ENCODE results near the gene WWOX.

WWOX gene

GRCh38 chr16:79181419-79181818 lies 1082.0 kb downstream of the WWOX start:
- no peak for DNase-seq (ENCODE audit: low spot score)

DNA sequence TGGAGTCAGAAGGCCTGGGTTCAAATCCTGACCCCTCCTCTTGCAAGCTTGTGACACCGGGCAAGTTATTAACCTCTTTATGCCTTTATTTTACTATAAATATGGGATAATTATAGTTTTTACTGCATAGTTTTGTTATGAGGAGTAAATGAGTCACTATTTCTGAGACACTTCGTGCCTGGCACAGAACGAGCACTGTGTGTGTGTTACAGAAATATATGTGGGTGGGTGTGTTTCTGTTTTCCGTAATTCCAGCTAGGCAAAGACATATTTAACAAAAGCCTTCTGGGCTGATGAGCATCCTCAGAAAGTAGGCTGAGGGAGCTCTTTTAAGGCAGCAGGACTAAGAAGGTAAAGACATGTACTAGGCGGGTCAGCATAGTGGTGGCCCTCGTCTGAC lies 1083.2 kb downstream of the WWOX start:
- no peak for DNase-seq (ENCODE audit: low spot score)

DNA sequence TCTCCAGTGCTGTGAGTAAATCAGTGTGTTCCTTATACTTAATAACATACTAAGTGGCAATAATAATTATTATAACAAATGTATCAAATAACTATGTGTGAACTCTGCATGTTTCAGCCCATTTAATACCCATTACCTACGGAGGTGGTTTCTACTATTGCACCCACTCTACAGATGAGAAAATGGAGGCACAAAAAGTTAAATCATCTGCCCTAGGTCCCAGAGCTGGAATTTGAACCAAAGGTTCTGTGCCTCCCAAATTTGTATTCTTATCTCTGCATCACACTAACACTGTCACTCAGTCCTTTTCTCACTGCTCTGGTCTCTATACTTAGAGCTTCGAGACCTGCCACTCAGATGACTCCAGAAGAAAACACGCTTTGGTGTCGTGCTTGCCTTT lies 1084.1 kb downstream of the WWOX start:
- no peak for DNase-seq (ENCODE audit: low spot score)

DNA sequence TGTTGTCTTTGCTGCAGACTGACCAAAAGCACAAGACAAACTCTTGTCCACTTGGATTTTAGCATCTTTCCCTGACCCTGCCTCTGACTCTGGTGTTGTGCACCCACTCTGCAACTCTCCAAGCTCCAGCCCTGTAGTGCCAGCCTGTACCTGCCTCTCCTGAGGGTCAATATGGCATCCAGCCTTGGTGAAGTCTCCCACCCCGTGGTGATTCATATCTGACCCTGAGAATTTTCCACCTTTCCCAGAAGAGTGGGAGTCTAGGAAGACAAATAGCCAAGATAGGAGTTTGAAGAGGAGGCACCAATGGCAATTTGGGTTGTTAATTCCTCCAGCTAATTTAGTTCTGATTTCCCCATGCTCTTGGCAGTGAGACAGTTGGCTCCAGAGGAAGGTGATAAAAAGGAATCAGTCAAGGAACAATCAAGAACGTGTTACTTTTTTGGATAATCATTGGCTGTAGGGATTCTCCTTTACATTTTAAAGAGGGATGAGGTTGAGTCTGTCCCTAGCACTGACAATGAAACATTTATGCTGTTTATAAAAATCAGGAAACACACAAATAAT lies 1085.1 kb downstream of the WWOX start:
- DNase-seq (ENCODE audit: low spot score), result no peak

DNA sequence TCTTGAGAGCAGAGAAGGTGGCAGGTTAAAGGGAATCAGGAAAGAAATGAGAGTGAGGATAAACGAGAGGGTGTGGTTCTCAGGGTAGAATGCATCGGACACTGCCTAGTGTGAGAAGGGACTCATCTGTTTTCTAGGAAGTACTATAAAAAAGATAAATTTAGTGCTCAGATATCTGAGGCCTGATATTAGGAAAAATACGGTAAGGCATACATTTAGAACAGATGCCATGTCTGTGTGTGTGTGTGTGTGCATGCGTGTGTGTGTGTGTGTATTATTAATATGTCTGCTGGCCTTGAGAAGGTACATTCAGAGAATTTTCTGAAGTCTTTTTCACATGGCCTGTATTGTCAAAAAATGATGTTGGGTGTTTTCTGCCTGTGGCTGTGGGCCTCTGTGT lies 1086.3 kb downstream of the WWOX start:
- no peak for DNase-seq (ENCODE audit: low spot score)

- DNase-seq (ENCODE audit: low spot score), result no peak
These were observed 1086.7 kb downstream of the WWOX start for GRCh38 chr16:79186196-79186595.

GRCh38 chr16:79188115-79188738 lies 1088.8 kb downstream of the WWOX start:
- DNase-seq (ENCODE audit: low spot score), result no peak

DNA sequence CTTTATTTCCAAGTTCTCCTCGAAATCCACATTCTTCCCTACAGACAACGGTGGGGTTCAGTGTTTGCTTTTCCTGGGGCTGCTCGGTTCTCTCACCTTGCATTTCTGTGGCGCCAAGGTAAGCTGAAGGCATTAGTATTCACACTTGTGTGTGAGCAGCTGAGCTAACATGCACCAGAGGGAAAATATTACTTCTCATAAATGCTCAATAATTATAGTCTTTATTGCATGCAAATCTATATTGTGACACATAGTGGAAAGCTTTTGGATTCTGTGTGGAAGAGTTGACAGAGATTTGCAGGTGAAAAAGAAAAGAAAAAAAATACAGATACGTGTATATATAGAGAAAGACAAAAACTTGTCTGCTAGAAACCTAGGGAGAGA lies 1089.3 kb downstream of the WWOX start:
- DNase-seq (ENCODE audit: low spot score), result no peak

DNA sequence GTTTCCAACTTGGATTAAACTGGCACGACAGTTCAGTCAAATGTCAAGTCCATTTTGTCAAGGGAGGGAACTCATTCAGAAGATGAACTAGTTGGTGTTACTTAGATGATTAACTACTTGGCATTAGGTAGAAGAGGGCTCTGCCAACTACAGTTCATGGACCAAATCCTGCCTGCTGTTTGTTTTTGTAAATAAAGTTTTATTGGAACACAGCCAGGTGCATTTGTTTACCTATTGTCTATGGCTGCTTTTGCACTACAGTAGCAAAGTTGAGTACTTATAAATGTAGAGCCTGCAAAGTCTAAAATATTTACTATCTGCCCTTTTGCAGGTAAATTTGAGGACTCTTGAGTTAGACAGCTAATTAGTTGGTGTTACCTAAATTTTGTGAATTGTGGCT lies 1091.1 kb downstream of the WWOX start:
- no peak for DNase-seq (ENCODE audit: low spot score)

DNA sequence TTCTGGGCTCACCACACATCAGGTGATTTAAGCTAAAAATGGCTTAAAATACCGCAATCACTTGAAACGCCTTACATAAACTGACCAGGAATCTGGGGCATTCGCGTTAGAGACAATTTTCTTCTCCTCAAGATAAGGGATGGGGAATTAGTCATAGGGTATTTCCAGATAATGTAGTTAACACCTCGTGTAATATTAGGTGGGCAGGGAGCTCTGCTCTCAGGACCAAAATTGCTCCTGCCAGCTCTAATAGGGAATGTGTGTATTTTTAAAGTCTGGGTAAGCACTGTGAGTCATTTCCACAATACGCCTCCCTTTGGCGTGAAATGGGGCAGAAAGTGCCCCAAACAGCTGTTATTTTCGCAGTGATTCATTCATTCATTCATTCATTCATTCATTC lies 1092.5 kb downstream of the WWOX start:
- no peak for DNase-seq (ENCODE audit: low spot score)

- DNase-seq (ENCODE audit: low spot score), result no peak
These were observed 1093.5 kb downstream of the WWOX start for GRCh38 chr16:79192904-79193303.

DNA sequence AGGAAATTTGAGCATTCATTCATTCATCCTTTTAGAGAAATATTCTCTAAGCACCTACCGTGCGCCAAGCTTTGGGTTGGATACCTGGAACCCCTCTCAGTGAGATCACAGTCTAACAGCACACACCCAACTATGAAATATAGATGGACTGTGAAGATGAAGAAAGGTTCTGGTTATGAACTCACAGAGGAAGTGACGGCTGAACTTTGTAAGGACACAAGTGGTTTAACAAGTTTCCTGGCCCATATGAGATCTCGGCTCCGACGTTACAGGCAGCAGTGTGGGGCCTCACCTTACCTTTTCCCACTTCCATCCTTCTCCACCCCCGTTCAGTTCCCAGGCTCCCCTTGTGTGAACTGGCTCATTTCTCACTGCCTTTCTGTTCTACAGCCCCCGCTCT lies 1094.8 kb downstream of the WWOX start:
- DNase-seq (ENCODE audit: low spot score), result no peak

- no peak for DNase-seq (ENCODE audit: low spot score)
These were observed 1096.5 kb downstream of the WWOX start for GRCh38 chr16:79195938-79196337.

DNA sequence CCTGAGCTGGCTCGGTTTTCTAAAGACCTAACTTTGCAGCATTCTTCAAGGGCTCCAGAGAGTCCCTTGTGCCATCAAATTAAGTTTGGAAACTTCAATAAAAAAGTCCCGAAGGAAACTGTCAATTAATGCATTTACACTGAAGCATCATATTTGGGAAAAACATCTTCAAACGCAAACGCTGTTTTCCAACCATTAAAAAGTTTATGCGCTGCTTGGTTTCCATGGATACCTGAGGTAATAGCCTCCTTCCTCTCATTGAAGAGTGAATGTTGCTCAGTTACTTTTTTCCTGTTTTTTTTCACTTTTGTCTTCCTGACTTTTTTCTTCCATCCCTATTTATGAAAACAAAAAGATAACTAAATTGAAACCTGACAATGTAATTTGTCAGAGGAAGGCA lies 1102.0 kb downstream of the WWOX start:
- DNase-seq (ENCODE audit: low spot score), result no peak

GRCh38 chr16:79202977-79203376 lies 1103.5 kb downstream of the WWOX start:
- no peak for DNase-seq (ENCODE audit: low spot score)

DNA sequence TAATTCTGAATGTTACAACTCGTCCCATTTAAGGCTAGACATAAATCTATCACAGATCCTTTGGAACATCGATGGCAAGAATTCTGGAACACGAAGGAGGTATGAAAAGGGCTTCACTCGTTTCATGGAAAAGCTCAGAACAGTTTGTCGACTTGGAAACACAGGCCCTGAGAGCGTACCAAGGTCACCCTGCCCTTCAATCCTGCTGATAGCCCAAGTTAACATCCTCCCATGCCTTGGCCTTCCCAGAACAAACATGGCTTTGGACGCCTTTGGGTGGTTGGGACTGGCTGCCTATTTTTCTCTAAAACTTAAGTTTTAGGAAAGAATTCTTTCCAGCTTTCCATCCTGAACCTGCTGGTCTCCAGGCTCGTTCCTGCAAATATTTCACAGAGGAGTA lies 1105.0 kb downstream of the WWOX start:
- no peak for DNase-seq (ENCODE audit: low spot score)

DNA sequence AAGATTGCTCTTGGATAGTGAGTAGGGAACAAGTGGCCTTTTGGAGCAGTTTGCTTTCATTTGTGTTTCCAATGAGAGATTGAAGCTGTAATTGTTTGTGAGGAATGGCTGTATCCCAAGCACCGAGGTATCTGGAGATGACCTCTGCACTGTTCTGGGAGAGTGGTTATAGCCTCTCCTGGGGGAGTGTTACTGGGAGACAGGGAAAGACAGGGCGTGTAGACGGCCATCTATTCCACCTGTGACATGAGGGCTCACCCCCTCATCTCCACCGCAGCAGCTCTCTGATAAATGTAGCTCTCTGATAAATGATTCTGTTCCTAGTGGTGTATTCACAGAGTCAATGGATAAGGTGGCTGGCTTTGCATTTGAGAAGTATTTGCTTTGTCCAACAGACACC lies 1107.4 kb downstream of the WWOX start:
- DNase-seq (ENCODE audit: low spot score), result no peak

DNA sequence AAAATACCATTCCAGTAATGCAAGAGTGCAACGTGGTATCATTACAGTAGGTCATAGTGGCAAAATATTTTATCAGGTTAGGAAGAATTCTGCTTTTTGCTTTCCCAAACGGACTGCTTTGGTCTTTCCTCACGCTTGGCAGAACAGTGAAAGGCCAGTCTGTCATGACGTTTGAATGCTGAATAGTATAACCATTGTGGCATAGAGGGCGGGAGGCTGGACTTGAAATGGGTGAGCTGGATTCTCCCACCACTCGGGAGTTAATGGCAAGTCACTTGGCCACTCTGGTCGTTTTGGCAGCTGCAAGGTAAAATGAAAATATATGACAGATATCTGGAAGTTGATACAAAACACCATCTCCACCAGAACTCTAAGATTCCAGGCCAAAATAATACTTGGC lies 1109.9 kb downstream of the WWOX start:
- DNase-seq (ENCODE audit: low spot score), result no peak

GRCh38 chr16:79210607-79211006 lies 1111.2 kb downstream of the WWOX start:
- DNase-seq (ENCODE audit: low spot score), result no peak

- no peak for DNase-seq (ENCODE audit: low spot score)
These were observed 1112.1 kb downstream of the WWOX start for GRCh38 chr16:79211586-79211985.

GRCh38 chr16:79212114-79212791 lies 1112.8 kb downstream of the WWOX start:
- no peak for DNase-seq (ENCODE audit: low spot score)

DNA sequence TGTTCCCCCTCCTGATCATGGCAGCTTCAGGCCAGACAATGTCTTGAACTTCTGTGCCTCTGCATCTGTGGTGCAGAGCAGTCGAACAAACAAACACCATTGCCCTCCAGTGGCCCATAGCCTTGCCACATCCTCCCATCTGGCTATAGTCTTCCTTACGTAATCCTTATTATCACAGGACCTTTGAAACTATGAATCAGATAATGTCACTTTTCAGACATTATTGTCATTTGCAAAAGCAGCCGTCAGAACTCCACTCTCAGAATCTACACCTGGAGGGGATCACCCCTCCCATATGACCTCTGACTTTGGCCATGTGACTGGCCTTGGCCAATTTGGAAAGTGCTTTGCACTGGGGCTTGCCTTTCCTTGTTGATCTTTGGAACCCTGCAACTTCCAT lies 1113.8 kb downstream of the WWOX start:
- no peak for DNase-seq (ENCODE audit: low spot score)

DNA sequence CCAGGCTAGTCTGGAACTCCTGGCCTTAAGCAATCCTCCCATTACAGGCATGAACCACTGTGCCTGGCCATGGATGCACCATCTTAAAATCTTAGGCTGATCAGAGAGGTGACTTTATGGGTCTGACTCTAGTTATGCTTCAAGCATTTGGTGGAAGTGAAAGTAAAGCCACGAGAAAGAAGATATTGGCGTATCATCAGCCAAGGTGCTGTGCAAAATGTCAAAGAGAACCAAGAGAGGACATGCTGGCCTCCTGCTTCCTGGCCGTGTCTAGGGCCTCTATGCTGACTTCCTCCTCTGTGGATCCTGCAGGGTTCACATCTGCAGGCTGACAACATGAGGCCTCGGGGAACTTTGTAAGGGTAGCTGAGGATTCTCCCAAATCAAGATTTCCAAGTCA lies 1115.8 kb downstream of the WWOX start:
- DNase-seq (ENCODE audit: low spot score), result no peak
